K562 (cell line): ENCODE measurements around the gene PACRG. TPM values are rescaled to one million over a fixed set of nuclear protein-coding genes. Genes with fewer than 3 reads are reported as not detected.

Experiments used
- ATAC-seq: fragments of 200-7000 bp; cut with Tn5 transposase; 3 replicates; pipeline ENCODE4 v1.9.1; 2020; ENCODE audit warnings: moderate library complexity
- BruUV-seq: library from RNA; stranded (reverse); fragments of 400-500 nt; replicated peaks from 2 replicates; lab custom pipeline; 2021; lab: Mats Ljungman, UMichigan
- CTCF ChIA-PET: fragments of 300-600 bp; formaldehyde crosslinking; extraction: SDS; loops from one replicate; lab custom pipeline; 2021; ENCODE audit warnings: low intra/inter-chr PET ratio; lab: Yijun Ruan, JAX
- POLR2A ChIA-PET: fragments of 300-600, 350-650 bp; sonication (Branson Sonifier 250); formaldehyde crosslinking; extraction: SDS; loops from one replicate; lab custom pipeline; 2021; ENCODE audit warnings: antibody characterized with exemption, inconsistent platforms; lab: Yijun Ruan, JAX
- DNase-seq, 4 experiments: peaks; one replicate each; pipeline versions ENCODE4 v3.0.0 to v3.0.0-alpha.2; 2011 to 2018; ENCODE audit warnings: low spot score in 3 of 4, mixed read lengths in 3 of 4; ENCODE audit errors: extremely low read depth in 1 of 4
- FAIRE-seq: peaks from 2 replicates; lab custom pipeline; 2011; peaks lifted over from hg19 to GRCh38; lab: Jason Lieb, UNC
- H2AFZ ChIP-seq: 2 replicates; pipeline ENCODE4 v1.6.0; 2011; ENCODE audit warnings: low read depth, low read length, control low read depth, inconsistent platforms
- H3K27ac ChIP-seq: fragments of 200-600 bp; 3 replicates; pipeline ENCODE4 v1.8.0; 2011; ENCODE audit warnings: low read depth, mild to moderate bottlenecking, control low read depth, inconsistent platforms, low read length, moderate library complexity, mixed read lengths; ENCODE audit errors: extremely low read depth
- H3K27me3 ChIP-seq, 2 experiments: fragments of 300-600 bp in 1 of 2; 2 replicates in 1 of 2; 3 replicates in 1 of 2; pipeline versions ENCODE4 v1.6.0 to v1.8.0; 2011; ENCODE audit warnings: inconsistent platforms in 2 of 2, low read length in 2 of 2, mild to moderate bottlenecking in 1 of 2, mixed read lengths in 1 of 2, moderate library complexity in 1 of 2; ENCODE audit not compliant: control insufficient read depth in 2 of 2, insufficient read depth in 2 of 2
- H3K36me3 ChIP-seq: fragments of 300-600 bp; 3 replicates; pipeline ENCODE4 v1.8.0; 2011; ENCODE audit warnings: mild to moderate bottlenecking, low read length, inconsistent platforms; ENCODE audit not compliant: control insufficient read depth, insufficient read depth
- H3K4me1 ChIP-seq, 2 experiments: fragments of 200-600 bp in 1 of 2; replicated peaks in 1 of 2; 2 replicates in 1 of 2; 3 replicates in 1 of 2; pipeline versions ENCODE4 v1.5.1 to v1.8.0; 2011; ENCODE audit warnings: inconsistent platforms in 2 of 2, low read length in 2 of 2, mild to moderate bottlenecking in 1 of 2, mixed read lengths in 1 of 2, moderate library complexity in 1 of 2; ENCODE audit not compliant: control insufficient read depth in 2 of 2, insufficient read depth in 2 of 2
- H3K4me2 ChIP-seq: 2 replicates; pipeline ENCODE4 v1.6.1; 2011; ENCODE audit warnings: low read length, control low read depth, inconsistent platforms, mixed read lengths; ENCODE audit not compliant: insufficient read depth
- H3K4me3 ChIP-seq: fragments of 200-600 bp; sonication (generic), shearing (Covaris generic); 2 replicates; pipeline ENCODE4 v1.5.1; 2016; ENCODE audit warnings: control low read depth, inconsistent platforms
- H3K79me2 ChIP-seq: fragments of 200-600 bp; 3 replicates; pipeline ENCODE4 v1.8.0; 2011; ENCODE audit warnings: low read length, inconsistent platforms; ENCODE audit not compliant: control insufficient read depth, insufficient read depth
- H3K9ac ChIP-seq, 2 experiments: 2 replicates each; pipeline versions ENCODE4 v1.6.0 to v1.6.1; 2011; ENCODE audit warnings: low read depth in 2 of 2, low read length in 2 of 2, control low read depth in 1 of 2, inconsistent platforms in 1 of 2, mild to moderate bottlenecking in 1 of 2, mixed read lengths in 1 of 2; ENCODE audit not compliant: insufficient read depth in 1 of 2
- H3K9me1 ChIP-seq: one replicate; pipeline ENCODE4 v1.6.0; 2011; ENCODE audit warnings: inconsistent platforms, mild to moderate bottlenecking, low read length, moderate library complexity; ENCODE audit not compliant: control insufficient read depth, insufficient read depth
- H3K9me3 ChIP-seq: replicated peaks from 2 replicates; pipeline ENCODE4 v1.5.1; 2011; ENCODE audit warnings: low read depth, low read length, inconsistent platforms; ENCODE audit not compliant: control insufficient read depth, insufficient read depth
- H4K20me1 ChIP-seq: replicated peaks from 2 replicates; pipeline ENCODE4 v1.6.1; 2011; ENCODE audit warnings: low read length, inconsistent platforms, mixed read lengths; ENCODE audit not compliant: control insufficient read depth, insufficient read depth
- CEBPG ChIP-seq, 3 experiments: fragments of 200-800 bp in 1 of 3; sonication (Bioruptor generic) in 1 of 3; sonication (generic) in 1 of 3; formaldehyde crosslinking in 1 of 3; IDR thresholded peaks in 2 of 3; conservative IDR thresholded peaks in 1 of 3; 2 replicates each; pipeline versions ENCODE4 v1.6.1 to v1.8.0; 2016 to 2022; ENCODE audit warnings: missing compliant biosample characterization in 2 of 3, missing genetic modification characterization in 2 of 3, mild to moderate bottlenecking in 1 of 3, missing genetic modification reagents in 1 of 3
- JUND ChIP-seq, 2 experiments: IDR thresholded peaks; 2 replicates in 1 of 2; 3 replicates in 1 of 2; pipeline ENCODE4 v1.6.1; 2011; ENCODE audit warnings: borderline replicate concordance in 2 of 2, low read depth in 2 of 2, low read length in 2 of 2, improper control_type of control experiment in 1 of 2, missing biosample characterization in 1 of 2, missing genetic modification characterization in 1 of 2, missing genetic modification reagents in 1 of 2
- TCF7L2 ChIP-seq: fragments of 150-350 bp; IDR thresholded peaks from 2 replicates; pipeline ENCODE4 v1.6.1; 2016; ENCODE audit warnings: low read depth, mild to moderate bottlenecking, low read length, moderate library complexity
- ZNF280A ChIP-seq: fragments of 450-650 bp; IDR thresholded peaks from 2 replicates; pipeline ENCODE4 v1.6.1; 2018; ENCODE audit warnings: mild to moderate bottlenecking, low read depth; ENCODE audit not compliant: partially characterized antibody
- WGBS: fragments of 100-300 bp; shearing (Covaris generic); methylation state at CpG from one replicate; pipeline ENCODE4 v1.1.6; 2016; ENCODE audit warnings: low coverage, mixed read lengths; ENCODE audit not compliant: insufficient coverage; ENCODE audit errors: missing lambda C conversion rate; 5-methylcytosine and 5-hydroxymethylcytosine counted together
- in situ Hi-C: fragments of 300-500 bp; cut with MboI; formaldehyde crosslinking; loops from 4 replicates; pipeline ENCODE4 v1.15.0; 2018; ENCODE audit warnings: inconsistent platforms, mixed read lengths
- intact Hi-C: fragments of 100-400 bp; cut with micrococcal nuclease; formaldehyde crosslinking; loops from 2 replicates; pipeline ENCODE4 v1.14.2; 2022
- polyA plus RNA-seq, 8 experiments: library from polyadenylated mRNA; depleted of rRNA in 4 of 8; stranded (reverse) in 5 of 8; unstranded in 3 of 8; fragments of >200 nt; fragmentation: Nextera tagmentation in 2 of 8; fragmentation: Illumina TruSeq in 1 of 8; extraction: Ambion mirVana in 2 of 8; extraction: Trizol in 1 of 8; gene quantifications; 2 replicates each; pipeline versions ENCODE4 v1.2.1 to v1.2.3, GENCODE V29; 2011 to 2014; ENCODE audit warnings: inconsistent platforms in 1 of 8, missing spikeins in 1 of 8
- total RNA-seq, 7 experiments: library from RNA; depleted of rRNA in 6 of 7; stranded (reverse); fragments of >200 nt in 6 of 7; fragmentation: Illumina TruSeq in 2 of 7; extraction: Trizol in 2 of 7; gene quantifications; 2 replicates each; pipeline versions ENCODE4 v1.2.1 to v1.2.3, GENCODE V29; 2011 to 2021; ENCODE audit warnings: low replicate concordance in 1 of 7

The PACRG gene
- total and polyA plus RNA-seq, 9 of the 15 experiments (the other 6 are each of a cell fraction or from before 2014, with no cell fraction given), result 0.04 TPM; not detected in 8

DNA sequence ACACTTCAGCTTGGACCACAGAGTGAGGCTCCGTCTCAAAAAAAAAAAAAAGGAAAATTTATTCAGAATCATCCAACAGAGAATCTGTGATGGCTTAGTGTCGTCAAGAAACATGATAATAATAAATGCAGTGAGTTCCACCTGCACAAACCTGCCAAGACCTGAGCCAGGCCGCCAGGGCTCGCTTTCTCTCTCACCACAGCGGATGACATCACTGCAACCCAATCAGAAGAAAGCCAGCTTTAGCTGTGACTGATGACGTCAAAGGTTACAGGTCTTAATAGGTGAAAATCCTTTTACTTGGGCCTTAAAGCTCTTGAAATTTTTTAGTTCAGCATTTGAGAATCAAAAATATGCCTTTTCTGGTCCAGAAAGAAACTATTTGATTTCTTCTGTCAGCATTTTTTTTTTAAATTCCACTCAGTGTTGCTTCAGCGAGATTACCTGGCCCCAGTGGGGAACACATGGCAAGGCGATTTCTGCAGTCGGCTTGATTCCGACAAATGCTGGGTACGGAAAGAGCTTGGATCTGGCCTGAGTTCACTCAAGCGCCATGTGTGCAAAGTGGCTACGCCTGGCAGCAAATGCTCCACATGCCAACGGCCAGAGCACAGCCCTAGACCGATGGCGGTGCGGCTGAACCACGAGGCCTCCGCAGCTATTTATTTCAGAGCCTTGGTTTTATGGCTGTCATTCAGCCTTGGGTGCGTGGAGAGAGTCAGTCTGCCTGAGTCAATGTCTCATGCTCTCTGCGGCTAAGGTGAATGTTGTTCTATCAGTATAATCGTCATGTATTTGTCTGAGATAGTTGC is 581.1 kb downstream of the PACRG start (continued):
- peak; percentile 83 for TF ChIP-seq JUND (IDR thresholded peaks at IDR 0.05; ENCODE audit: borderline replicate concordance, low read depth, low read length)
- TF ChIP-seq JUND (tag; IDR thresholded peaks at IDR 0.05; ENCODE audit: borderline replicate concordance, low read depth, low read length), result peak; percentile 81
- TF ChIP-seq, all 486 proteins: peak for 15

DNA sequence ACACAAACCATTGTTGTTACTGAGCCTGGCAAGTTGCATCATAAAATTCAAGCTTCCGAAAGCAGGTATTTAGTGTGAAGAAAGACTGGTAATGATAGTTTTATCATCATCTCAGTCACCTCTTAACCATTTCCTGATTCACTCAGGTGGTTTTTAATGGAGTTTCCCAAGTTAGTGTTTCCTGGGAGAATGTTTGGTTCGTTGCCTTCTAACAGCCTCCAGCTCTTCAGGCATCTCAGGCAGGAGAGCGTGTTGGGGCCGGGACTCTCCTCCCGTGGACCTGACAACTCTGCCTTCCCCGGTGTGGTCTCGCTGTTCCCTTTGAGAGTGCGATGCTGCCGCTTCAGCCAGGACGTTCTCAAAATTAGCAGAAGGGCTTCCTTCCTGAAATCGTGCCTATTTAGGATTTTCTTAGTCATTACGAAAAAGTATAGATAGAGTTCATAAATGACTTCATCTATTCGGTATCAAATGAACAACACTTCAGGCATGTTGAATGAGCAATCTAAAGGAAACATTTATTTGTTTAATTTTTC is 581.8 kb downstream of the PACRG start:
- DNase-seq, result no peak
- no TSS peak for BruUV-seq
- Histone ChIP-seq H3K4me1 (no peaks in the 10 kb centered on the region), H3K4me3 (no peak overlapping the region), H2AFZ (no peak overlapping the region), H3K27ac (no peak overlapping the region), H3K27me3 (peaks cover 36 to 50% of the 10 kb centered on the region in 2 experiments), H3K9me1 (no peaks in the 10 kb centered on the region)
- intact Hi-C loops, result no loop called here
- FAIRE-seq, result no peak
- no peak; the same call in 2 of the 3 replicates for ATAC-seq
- TF ChIP-seq TCF7L2, result no peak
- no peak for TF ChIP-seq ZNF280A
- TF ChIP-seq CEBPG (CRISPR knock-in tag; IDR thresholded peaks at IDR 0.05), result no peak
- peak in 1 of 2 experiments; percentile 34; a peak in 1 of 4 replicates for TF ChIP-seq CEBPG (tag; conservative IDR thresholded peaks at IDR 0.05 in 1 of 2, IDR thresholded peaks at IDR 0.05 in 1 of 2)
- TF ChIP-seq, all 486 proteins: peak for 1
- in situ Hi-C loops, result no loop called here
- Histone ChIP-seq H4K20me1 (no peaks in the 10 kb centered on the region), H3K79me2 (no peaks in the 10 kb centered on the region), H3K9ac (no peak overlapping the region), H3K36me3 (no peaks in the 10 kb centered on the region), H3K9me3 (no peaks in the 10 kb centered on the region), H3K4me2 (no peak overlapping the region)
- ChIA-PET CTCF (no interaction called here), POLR2A (interaction anchor here (1.1 kb wide), 1 partner anchor 10 kb away, joined by 4 read pairs; no protein-coding TSS in a partner anchor)
- 6% methylated on average over 13 of the region's 13 CpGs for WGBS
